Nucleus accumbens (tissue), 56 donors: Measurements from ENCODE around the gene UBALD2.

Experiments used
- DNase-seq, 56 donors: peaks; one replicate each; lab custom pipeline; 2025; lab: John Stamatoyannopoulos, UW

The UBALD2 gene

GRCh38 chr17:76307966-76308338 lies 42.8 kb downstream of the UBALD2 start, which contains the start of gene QRICH2:
Gene QRICH2 (minus strand): TSS chr17:76308276. CDS start chr17:76307998, 278 bp downstream.
- DNase-seq = no peak

GRCh38 chr17:76309461-76309860 lies 44.3 kb downstream of the UBALD2 start:
- DNase-seq = no peak

- DNase-seq = no peak
These were observed 47.6 kb downstream of the UBALD2 start for GRCh38 chr17:76312735-76313134.

GRCh38 chr17:76314392-76315227 lies 49.5 kb downstream of the UBALD2 start:
- no peak for DNase-seq

- DNase-seq = no peak
These were observed 52.4 kb downstream of the UBALD2 start for GRCh38 chr17:76317535-76317934.

GRCh38 chr17:76318586-76318985 lies 53.4 kb downstream of the UBALD2 start:
- DNase-seq = no peak
